Thymus (tissue), 11 donors: ENCODE measurements around the gene MXRA7. TPM values are rescaled to one million over a fixed set of nuclear protein-coding genes. Genes with fewer than 3 reads are reported as not detected.
"Not testable (repeated sequence)": the region's sequence is repeated elsewhere in the genome, so short reads cannot be mapped to it uniquely, and the experiment has no call there.

ENCODE experiments used
- DNase-seq, 9 donors: peaks; one replicate each; pipeline ENCODE4 v3.0.0-alpha.2; 2013; ENCODE audit warnings: low spot score in 9 of 9, low read depth in 6 of 9, missing footprints in 1 of 9
- H3K27ac ChIP-seq, 2 donors: one replicate each; pipeline ENCODE4 v1.5.1; 2013; ENCODE audit warnings: control low read depth in 1 of 2, low read depth in 1 of 2, low read length in 1 of 2, mild to moderate bottlenecking in 1 of 2, moderate library complexity in 1 of 2
- H3K27me3 ChIP-seq, 2 donors: one replicate each; pipeline ENCODE4 v1.5.1; 2013; ENCODE audit warnings: low read length in 1 of 2; ENCODE audit not compliant: control insufficient read depth in 2 of 2, insufficient read depth in 1 of 2
- H3K36me3 ChIP-seq, 2 donors: one replicate each; pipeline ENCODE4 v1.5.1; 2013; ENCODE audit warnings: low read length in 1 of 2, mild to moderate bottlenecking in 1 of 2, moderate library complexity in 1 of 2; ENCODE audit not compliant: control insufficient read depth in 2 of 2, insufficient read depth in 2 of 2
- H3K4me1 ChIP-seq, 2 donors: one replicate each; pipeline ENCODE4 v1.5.1; 2013; ENCODE audit warnings: low read length in 2 of 2; ENCODE audit not compliant: control insufficient read depth in 2 of 2, insufficient read depth in 2 of 2
- H3K4me3 ChIP-seq, 2 donors: one replicate each; pipeline ENCODE4 v1.5.1; 2013; ENCODE audit warnings: low read length in 2 of 2, control low read depth in 1 of 2, mild to moderate bottlenecking in 1 of 2
- H3K9me3 ChIP-seq, 2 donors: one replicate each; pipeline ENCODE4 v1.5.1; 2013; ENCODE audit warnings: low read length in 1 of 2, mild to moderate bottlenecking in 1 of 2; ENCODE audit not compliant: control insufficient read depth in 2 of 2, insufficient read depth in 1 of 2
- WGBS: extraction: QIAGEN DNeasy Blood & Tissue Kit; methylation state at CpG from one replicate; pipeline ENCODE4 v1.1.7; 2013; 5-methylcytosine and 5-hydroxymethylcytosine counted together
- polyA plus RNA-seq: library from polyadenylated mRNA; stranded (reverse); fragments of 200-250 nt; gene quantifications from one replicate; pipeline ENCODE4 v1.2.3, GENCODE V29; 2013
- total RNA-seq: library from RNA; stranded (reverse); fragments of 120-200 nt; gene quantifications from one replicate; pipeline ENCODE4 v1.2.4, GENCODE V29; 2013
- donor health status: healthy.

MXRA7 gene
- total and polyA plus RNA-seq, 2 donors: 24.6 to 47.1 TPM

DNA sequence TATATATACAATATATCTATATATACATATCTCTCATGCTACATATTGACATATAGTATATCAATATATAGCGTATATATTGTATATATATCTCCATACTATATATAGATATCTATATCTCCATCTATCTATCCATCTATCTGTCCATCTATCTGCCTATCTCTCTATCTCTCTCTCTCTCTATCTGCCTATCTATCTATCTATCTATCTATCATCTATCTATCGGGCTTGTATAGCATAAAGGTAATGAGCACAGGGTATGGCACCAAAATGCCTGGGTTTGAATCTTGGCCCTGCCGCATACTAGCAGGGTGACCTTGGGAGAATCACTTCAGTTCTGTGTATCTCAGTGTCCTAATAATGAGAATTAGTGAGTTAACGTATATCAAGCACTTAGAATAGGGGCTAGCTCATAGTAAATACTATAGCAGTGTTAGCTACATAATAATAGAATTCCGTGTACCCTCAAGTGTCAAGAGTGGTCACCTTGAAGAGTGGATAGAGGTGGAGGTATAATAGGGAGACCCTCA is 68.7 kb downstream of the MXRA7 start:
- no peak overlapping the region for H3K4me3 ChIP-seq
- no peak overlapping the region for H3K27ac ChIP-seq
- over 99% methylated on average over 5 of the region's 5 CpGs for WGBS
- H3K36me3 ChIP-seq: no peaks in the 10 kb centered on the region
- H3K9me3 ChIP-seq: peaks cover 0 to 5% of the 10 kb centered on the region in 2 donors
- no peaks in the 10 kb centered on the region for H3K27me3 ChIP-seq
- no peak for DNase-seq
- peaks cover 0 to 4% of the 10 kb centered on the region in 2 donors for H3K4me1 ChIP-seq

DNA sequence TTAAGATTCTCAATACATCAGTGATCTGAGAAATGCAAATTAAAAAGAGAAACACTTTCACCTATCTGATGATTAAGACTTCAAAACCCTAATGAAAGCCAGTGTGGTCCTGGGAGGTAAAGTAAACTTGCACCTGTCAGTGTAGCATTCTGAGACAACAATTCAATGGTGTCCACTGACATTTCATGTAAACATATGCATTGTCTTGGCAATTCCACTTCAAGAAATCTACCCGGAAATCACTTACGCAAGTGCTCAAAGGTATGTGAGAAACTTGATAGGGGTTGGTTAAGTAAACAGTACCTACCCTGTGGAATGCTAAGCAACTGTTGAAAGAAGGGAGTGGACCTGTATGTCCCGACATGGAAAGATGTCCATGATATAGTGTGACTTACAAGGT is 69.3 kb downstream of the MXRA7 start:
- Histone ChIP-seq H3K4me1 (peaks cover 0 to 4% of the 10 kb centered on the region in 2 donors), H3K36me3 (no peaks in the 10 kb centered on the region), H3K27me3 (no peaks in the 10 kb centered on the region), H3K27ac (no peak overlapping the region), H3K9me3 (peaks cover 0 to 5% of the 10 kb centered on the region in 2 donors), H3K4me3 (no peak overlapping the region)
- DNase-seq: no peak
- WGBS: 92% methylated on average over 3 of the region's 3 CpGs

DNA sequence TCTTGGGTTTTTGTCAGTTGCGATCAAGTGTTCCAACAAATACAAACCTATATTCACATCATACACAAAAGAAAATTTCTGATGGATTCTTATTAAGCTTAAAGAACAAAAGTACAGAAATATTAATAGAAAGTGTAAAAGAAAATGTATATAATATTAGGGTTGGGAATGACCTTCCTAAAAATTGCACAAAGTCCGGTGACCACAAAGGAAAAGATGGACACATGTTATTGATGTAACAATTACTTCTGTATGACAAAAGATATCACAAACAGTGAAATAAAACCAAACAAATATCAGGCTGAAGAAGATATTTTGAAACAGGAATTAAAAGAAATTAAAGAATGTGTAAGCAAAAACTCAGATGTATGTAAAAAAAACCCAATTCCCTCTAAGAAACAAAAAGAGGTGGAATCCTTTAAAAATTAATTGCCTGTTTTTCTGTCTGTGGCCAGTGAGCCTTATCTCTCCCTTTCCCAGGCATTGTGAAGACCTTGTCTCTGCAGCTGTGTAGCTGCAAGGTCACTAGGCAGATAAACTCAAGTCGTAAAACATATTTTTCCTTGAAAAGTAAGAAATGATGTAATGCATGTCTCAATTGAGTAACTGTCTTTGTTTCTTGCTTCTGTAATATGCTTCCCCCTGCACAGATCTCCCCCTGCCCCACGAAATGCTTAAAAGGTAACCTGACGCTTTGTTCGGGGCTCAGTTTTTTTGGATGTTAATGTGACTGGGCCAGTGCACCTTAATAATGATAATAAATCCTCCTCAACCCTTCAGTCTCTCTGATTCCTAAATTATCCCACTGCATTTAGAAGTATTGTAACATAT is 70.0 kb downstream of the MXRA7 start:
- Histone ChIP-seq H3K9me3 (peaks cover 0 to 1% of the 10 kb centered on the region in 2 donors), H3K4me3 (no peak overlapping the region), H3K27me3 (no peaks in the 10 kb centered on the region), H3K36me3 (no peaks in the 10 kb centered on the region), H3K4me1 (peaks cover 0 to 4% of the 10 kb centered on the region in 2 donors), H3K27ac (no peak overlapping the region)
- WGBS: 91% methylated on average over 6 of the region's 6 CpGs
- DNase-seq: no peak

DNA sequence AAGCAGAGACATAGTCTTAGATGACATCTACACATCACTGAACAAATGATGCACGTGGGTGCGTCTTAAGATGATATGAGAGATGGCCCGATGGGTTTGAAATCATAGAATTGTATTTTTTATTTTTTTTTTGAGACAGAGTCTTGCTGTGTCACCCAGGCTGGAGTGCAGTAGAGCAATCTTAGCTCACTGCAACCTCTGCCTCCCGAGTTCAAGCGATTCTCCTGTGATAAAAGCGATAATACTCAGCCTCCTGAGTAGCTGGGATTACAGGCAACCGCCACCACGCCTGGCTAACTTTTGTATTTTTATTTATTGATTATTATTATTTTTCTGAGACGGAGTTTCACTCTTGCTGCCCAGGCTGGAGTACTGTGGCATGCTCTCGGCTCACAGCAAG is 72.5 kb downstream of the MXRA7 start:
- H3K4me3 ChIP-seq: no peak overlapping the region
- no peaks in the 10 kb centered on the region for H3K27me3 ChIP-seq
- no peaks in the 10 kb centered on the region for H3K9me3 ChIP-seq
- 91% methylated on average over 10 of the region's 10 CpGs for WGBS
- H3K36me3 ChIP-seq: no peaks in the 10 kb centered on the region
- no peak overlapping the region for H3K27ac ChIP-seq
- DNase-seq: no peak
- H3K4me1 ChIP-seq: peaks cover 0 to 2% of the 10 kb centered on the region in 2 donors

DNA sequence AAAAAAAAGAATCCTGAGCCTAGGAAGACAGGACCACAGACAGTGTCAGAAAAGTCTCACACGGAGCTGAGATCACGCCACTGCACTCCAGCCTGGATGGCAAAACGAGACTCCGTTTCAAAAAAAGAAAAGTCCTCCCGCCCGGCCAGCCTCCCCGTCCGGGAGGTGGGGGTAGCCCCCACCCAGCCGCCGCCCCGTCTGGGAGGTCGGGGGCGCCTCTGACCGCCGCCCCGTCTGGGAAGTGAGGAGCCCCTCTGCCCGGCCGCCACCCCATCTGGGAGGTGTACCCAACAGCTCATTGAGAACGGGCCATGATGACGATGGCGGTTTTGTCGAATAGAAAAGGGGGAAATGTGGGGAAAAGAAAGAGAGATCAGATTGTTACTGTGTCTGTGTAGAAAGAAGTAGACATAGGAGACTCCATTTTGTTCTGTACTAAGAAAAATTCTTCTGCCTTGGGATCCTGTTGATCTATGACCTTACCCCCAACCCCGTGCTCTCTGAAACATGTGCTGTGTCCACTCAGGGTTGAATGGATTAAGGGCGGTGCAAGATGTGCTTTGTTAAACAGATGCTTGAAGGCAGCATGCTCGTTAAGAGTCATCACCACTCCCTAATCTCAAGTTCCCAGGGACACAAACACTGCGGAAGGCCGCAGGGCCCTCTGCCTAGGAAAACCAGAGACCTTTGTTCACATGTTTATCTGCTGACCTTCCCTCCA is 74.1 kb downstream of the MXRA7 start:
- WGBS: 93% methylated on average over 22 of the region's 27 CpGs
- H3K9me3 ChIP-seq, H3K4me1 ChIP-seq, H3K27me3 ChIP-seq, H3K27ac ChIP-seq, DNase-seq, H3K36me3 ChIP-seq, H3K4me3 ChIP-seq: not testable (repeated sequence)

DNA sequence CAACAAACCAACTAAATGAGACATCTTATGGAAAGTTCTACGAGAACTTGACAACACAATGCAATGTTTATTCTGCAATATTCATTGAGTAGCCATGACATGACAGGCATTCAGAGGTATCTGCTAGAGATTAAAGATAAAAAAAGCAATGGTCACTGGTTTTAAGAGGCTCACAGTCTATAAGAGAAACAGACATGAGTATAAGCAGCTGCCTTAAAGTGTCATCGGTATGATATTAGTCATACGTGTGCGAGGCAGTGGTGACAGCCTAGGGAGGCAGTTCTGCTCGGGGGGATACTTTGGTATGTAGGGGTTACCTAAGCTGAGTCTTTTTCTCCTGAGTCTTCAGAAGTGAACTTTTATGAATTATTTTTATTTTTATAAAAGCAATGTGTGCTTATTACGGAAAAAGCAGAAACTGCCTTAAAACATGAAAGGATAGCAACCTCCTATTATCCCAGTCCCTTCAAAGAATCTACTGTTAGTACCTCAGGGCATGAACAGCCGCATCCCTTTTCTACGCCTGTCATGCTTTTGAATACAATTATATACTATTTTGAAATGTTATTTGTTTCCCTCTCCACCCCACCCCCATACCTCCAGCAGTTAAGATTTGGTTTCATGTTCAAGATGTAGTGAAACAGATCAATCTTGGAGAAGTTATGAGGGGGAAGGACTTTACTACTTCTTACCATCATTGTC is 75.0 kb downstream of the MXRA7 start:
- Histone ChIP-seq H3K36me3 (no peaks in the 10 kb centered on the region), H3K27ac (no peak overlapping the region), H3K4me3 (no peak overlapping the region), H3K27me3 (no peaks in the 10 kb centered on the region), H3K4me1 (no peaks in the 10 kb centered on the region), H3K9me3 (no peaks in the 10 kb centered on the region)
- 97% methylated on average over 8 of the region's 8 CpGs for WGBS
- DNase-seq: no peak

DNA sequence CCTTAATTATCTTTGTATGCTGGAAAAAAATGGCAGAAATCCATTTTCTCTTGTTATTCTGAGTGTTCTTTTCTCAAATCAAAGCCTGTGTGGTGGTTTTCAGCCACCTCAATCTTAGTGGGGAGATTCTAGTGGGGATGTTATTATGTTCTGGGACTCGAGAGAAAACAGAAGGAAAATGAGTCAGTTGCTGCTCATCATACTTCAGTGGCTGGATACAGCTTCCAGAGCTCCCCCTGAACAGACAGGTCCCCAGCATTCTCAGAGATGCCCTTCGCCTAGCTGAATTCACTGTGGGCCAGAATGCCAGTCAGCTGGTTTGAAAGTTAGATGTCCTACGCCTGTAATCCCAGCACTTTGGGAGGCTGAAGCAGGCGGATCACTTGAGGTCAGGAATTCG is 75.7 kb downstream of the MXRA7 start:
- no peaks in the 10 kb centered on the region for H3K9me3 ChIP-seq
- H3K4me1 ChIP-seq: no peaks in the 10 kb centered on the region
- no peaks in the 10 kb centered on the region for H3K36me3 ChIP-seq
- H3K4me3 ChIP-seq: no peak overlapping the region
- H3K27ac ChIP-seq: no peak overlapping the region
- H3K27me3 ChIP-seq: no peaks in the 10 kb centered on the region
- WGBS: 96% methylated on average over 5 of the region's 5 CpGs
- no peak for DNase-seq

DNA sequence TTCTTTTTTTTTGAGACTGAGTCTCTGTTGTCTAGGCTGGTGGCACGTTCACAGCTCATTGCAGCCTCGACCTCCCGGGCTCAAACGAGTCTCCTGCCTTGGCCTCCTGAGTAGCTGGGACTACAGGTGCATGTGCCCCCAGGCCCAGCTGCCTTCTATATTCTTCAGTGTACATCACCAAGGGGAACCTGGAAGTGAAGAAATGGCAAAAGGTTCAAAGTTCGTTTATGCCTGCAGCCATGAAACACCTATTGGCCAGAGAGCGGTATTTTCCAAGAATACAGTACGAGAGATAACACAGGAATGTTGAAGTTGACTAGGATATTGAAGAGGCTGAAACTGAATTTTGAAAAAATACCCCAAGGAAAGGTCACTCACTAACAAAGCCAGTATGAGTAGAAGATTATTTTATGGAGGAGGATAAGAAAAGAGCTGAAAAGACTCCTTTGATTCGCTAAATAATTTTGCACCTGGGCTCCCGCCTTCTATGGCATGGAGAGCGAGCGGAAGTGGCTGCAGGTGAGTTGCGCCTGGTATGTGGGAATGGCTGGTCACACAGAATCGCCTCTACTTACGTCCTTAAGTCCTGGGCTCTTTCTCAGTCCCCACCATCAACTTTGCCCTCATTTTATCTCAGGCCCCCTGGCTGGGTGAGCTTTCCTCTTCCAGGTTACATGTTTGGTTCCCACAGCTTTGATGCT is 77.0 kb downstream of the MXRA7 start:
- 97% methylated on average over 14 of the region's 14 CpGs for WGBS
- Histone ChIP-seq H3K4me3 (no peak overlapping the region), H3K27me3 (no peaks in the 10 kb centered on the region), H3K4me1 (no peaks in the 10 kb centered on the region), H3K9me3 (no peaks in the 10 kb centered on the region), H3K27ac (no peak overlapping the region), H3K36me3 (no peaks in the 10 kb centered on the region)
- no peak for DNase-seq
